Left lung (tissue), 10 donors: ENCODE results near the gene PTPRN2. TPM values are rescaled to one million over a fixed set of nuclear protein-coding genes. Genes with fewer than 3 reads are reported as not detected.
A peak's percentile ranks its signal among the peaks of the same experiment; 100 is the strongest.

Experiments
- ATAC-seq: fragments of 200-7000 bp; cut with Tn5 transposase; one replicate; pipeline ENCODE4 v1.9.1; 2020; ENCODE audit warnings: moderate library complexity
- DNase-seq, 4 donors: peaks; one replicate each; pipeline ENCODE4 v3.0.0-alpha.2; 2013 to 2020
- H3K27ac ChIP-seq, 2 donors: fragments of 200-600 bp; sonication (generic) in 1 of 2; one replicate each; pipeline versions ENCODE4 v1.5.0 to v1.8.0; 2020 to 2021
- H3K27me3 ChIP-seq, 2 donors: fragments of 200-600 bp; sonication (generic) in 1 of 2; one replicate each; pipeline versions ENCODE4 v1.5.0 to v1.8.0; 2020 to 2021
- H3K36me3 ChIP-seq, 2 donors: fragments of 200-600 bp; sonication (generic) in 1 of 2; one replicate each; pipeline versions ENCODE4 v1.5.0 to v1.8.0; 2020 to 2021
- H3K4me1 ChIP-seq, 2 donors: fragments of 200-600 bp; one replicate each; pipeline ENCODE4 v1.8.0; 2021
- H3K4me3 ChIP-seq, 2 donors: fragments of 200-600 bp; sonication (generic) in 1 of 2; one replicate each; pipeline versions ENCODE4 v1.5.0 to v1.8.0; 2020 to 2021; ENCODE audit warnings: mild to moderate bottlenecking in 1 of 2
- H3K9me3 ChIP-seq, 2 donors: fragments of 200-600 bp; sonication (generic) in 1 of 2; one replicate each; pipeline versions ENCODE4 v1.5.0 to v1.8.0; 2020 to 2021
- CTCF ChIP-seq, 2 donors: fragments of 200-600 bp; sonication (generic) in 1 of 2; IDR thresholded peaks; one replicate each; pipeline versions ENCODE4 v1.5.0 to v1.8.0; 2021; ENCODE audit warnings: antibody characterized with exemption in 2 of 2
- intact Hi-C, 2 donors: fragments of 100-400 bp; cut with DNase I; formaldehyde crosslinking; loops; one replicate each; pipeline versions ENCODE4 v1.11.2 to v1.14.2; 2022
- polyA plus RNA-seq, 6 donors: library from polyadenylated mRNA; unstranded; fragments of 120-200 nt; gene quantifications; one replicate each; pipeline ENCODE4 v1.2.1, GENCODE V29; 2013; ENCODE audit not compliant: insufficient read length in 6 of 6
- total RNA-seq, 2 donors: library from RNA; stranded (reverse); fragmentation: NEBNext Ultra II Directional; extraction: Animal tissue kit (Norgen Biotek cat#: 25700); gene quantifications; one replicate each; pipeline ENCODE4 v1.2.1, GENCODE V29; 2021
- donor health status: DM: no; HTN: yes; CAD: no.
- donor health status: DM: no; HTN: no; CAD: no.

Gene PTPRN2
- total and polyA plus RNA-seq, 8 donors = 4.0 to 7.8 (median 6.8) TPM

GRCh38 chr7:158097453-158098124 lies 490.0 kb downstream of the PTPRN2 start:
- peak in 1 of 4 donors; percentile 71 for DNase-seq

GRCh38 chr7:158097106-158097452 lies 490.5 kb downstream of the PTPRN2 start:
- peaks cover 0 to 5% of the 10 kb centered on the region in 2 donors for H3K27me3 ChIP-seq
- ATAC-seq (no peak), DNase-seq (peak in 1 of 4 donors; percentile 37)
- TF ChIP-seq CTCF (IDR thresholded peaks at IDR 0.05) = no peak
- H3K9me3 ChIP-seq = peaks cover 0 to 10% of the 10 kb centered on the region in 2 donors
- H3K27ac ChIP-seq = no peak overlapping the region
- H3K4me3 ChIP-seq = no peak overlapping the region
- H3K36me3 ChIP-seq = no peaks in the 10 kb centered on the region
- no peaks in the 10 kb centered on the region for H3K4me1 ChIP-seq
- intact Hi-C loops = no loop called here

More at GRCh38 chr7:158097453-158098124, 490.0 kb downstream of the PTPRN2 start:
- TF ChIP-seq CTCF (IDR thresholded peaks at IDR 0.05) = no peak
- intact Hi-C loops = no loop called here
- H3K9me3 ChIP-seq = peaks cover 0 to 13% of the 10 kb centered on the region in 2 donors
- no peak for ATAC-seq
- H3K4me3 ChIP-seq = no peak overlapping the region
- no peak overlapping the region for H3K27ac ChIP-seq
- no peaks in the 10 kb centered on the region for H3K36me3 ChIP-seq
- H3K27me3 ChIP-seq = peaks cover 0 to 7% of the 10 kb centered on the region in 2 donors
- no peaks in the 10 kb centered on the region for H3K4me1 ChIP-seq

- H3K27me3 ChIP-seq = peaks cover 0 to under 1% of the 10 kb centered on the region in 2 donors
- no peaks in the 10 kb centered on the region for H3K4me1 ChIP-seq
- ATAC-seq (no peak), DNase-seq (peak in 1 of 4 donors; percentile 58)
- H3K9me3 ChIP-seq = peaks cover 0 to 10% of the 10 kb centered on the region in 2 donors
- intact Hi-C loops = no loop called here
- no peak overlapping the region for H3K4me3 ChIP-seq
- H3K36me3 ChIP-seq = no peaks in the 10 kb centered on the region
- no peak for TF ChIP-seq CTCF (IDR thresholded peaks at IDR 0.05)
- H3K27ac ChIP-seq = no peak overlapping the region
Observed at GRCh38 chr7:158096582-158096981, 491.0 kb downstream of the PTPRN2 start.

GRCh38 chr7:158094671-158095226 lies 492.9 kb downstream of the PTPRN2 start:
- no peak for TF ChIP-seq CTCF (IDR thresholded peaks at IDR 0.05)
- DNase-seq (peak in 1 of 4 donors; percentile 45), ATAC-seq (no peak)
- intact Hi-C loops = no loop called here
- Histone ChIP-seq H3K9me3 (peaks cover 0 to 6% of the 10 kb centered on the region in 2 donors), H3K4me1 (no peaks in the 10 kb centered on the region), H3K36me3 (no peaks in the 10 kb centered on the region), H3K4me3 (no peak overlapping the region), H3K27ac (no peak overlapping the region), H3K27me3 (no peaks in the 10 kb centered on the region)

- no peaks in the 10 kb centered on the region for H3K4me1 ChIP-seq
- TF ChIP-seq CTCF (IDR thresholded peaks at IDR 0.05) = no peak
- H3K27ac ChIP-seq = no peak overlapping the region
- peak in 1 of 4 donors; percentile 37 for DNase-seq
- H3K9me3 ChIP-seq = peaks cover 0 to 6% of the 10 kb centered on the region in 2 donors
- no peaks in the 10 kb centered on the region for H3K36me3 ChIP-seq
- ATAC-seq = no peak
- H3K27me3 ChIP-seq = no peaks in the 10 kb centered on the region
- intact Hi-C loops = no loop called here
- H3K4me3 ChIP-seq = no peak overlapping the region
Observed at GRCh38 chr7:158094046-158094445, 493.6 kb downstream of the PTPRN2 start.
